GF-D8 (cell line): ENCODE results near the gene AKAP8.

ENCODE experiments used
- DNase-seq: peaks from one replicate; lab custom pipeline; 2025; lab: John Stamatoyannopoulos, UW

The AKAP8 gene

GRCh38 chr19:15332311-15332996, 47.1 kb downstream of the AKAP8 start, which contains the start of gene BRD4:
Gene BRD4, minus strand, starts transcription at chr19:15332539. Its CDS starts 59,440 bp downstream, at chr19:15273099.
- peak; percentile 11 for DNase-seq

DNA sequence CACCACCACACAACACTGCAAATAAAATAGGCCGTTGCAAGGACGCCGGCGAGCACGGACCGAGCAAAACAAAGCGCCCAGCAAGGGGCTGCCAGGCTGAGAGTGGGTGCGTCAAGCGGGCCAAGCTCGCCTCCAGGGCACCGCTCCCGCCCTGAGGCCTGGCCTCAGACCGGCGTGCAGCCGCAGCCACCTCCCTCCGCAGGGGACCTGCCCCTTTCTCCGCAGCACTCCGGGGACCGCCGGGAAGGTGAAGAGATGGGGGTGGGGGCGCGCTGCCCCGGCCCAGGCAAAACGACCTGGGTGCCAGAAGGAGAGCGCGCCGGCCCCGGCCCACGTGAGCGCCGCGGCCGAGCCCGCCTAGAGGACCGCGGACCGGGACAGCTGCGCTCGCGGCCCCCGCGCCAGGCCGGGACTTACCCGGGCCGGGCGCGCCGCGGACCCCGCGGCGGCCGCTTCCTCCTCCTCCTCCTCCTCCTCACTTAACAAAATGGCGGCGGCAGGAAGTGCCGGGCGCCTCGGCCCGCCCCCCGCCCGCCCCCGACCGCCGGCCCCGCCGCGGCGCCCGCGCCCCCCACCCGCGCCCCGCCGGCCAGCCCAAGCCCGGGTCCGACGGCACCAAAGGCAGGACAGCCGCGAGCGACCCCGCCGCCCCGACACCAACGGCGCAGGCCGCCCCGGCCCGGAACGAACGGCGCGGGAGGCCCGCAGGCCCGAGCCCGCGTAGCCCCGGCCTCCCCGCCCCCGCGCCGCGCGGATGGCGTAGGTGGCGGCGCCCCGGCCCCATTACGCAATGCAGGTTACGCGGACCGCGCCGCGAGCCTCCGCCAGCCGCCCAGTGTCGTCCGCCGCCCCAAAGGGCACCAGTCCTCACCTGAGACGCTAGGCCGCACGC, 47.9 kb downstream of the AKAP8 start:
- DNase-seq, result peak; percentile 11

GRCh38 chr19:15330801-15331418, 48.7 kb downstream of the AKAP8 start:
- DNase-seq, result no peak

- no peak for DNase-seq
Observed at GRCh38 chr19:15328312-15328711, 51.3 kb downstream of the AKAP8 start.

- DNase-seq, result no peak
Observed at GRCh38 chr19:15324791-15325519, 54.6 kb downstream of the AKAP8 start.

GRCh38 chr19:15323496-15324235, 55.9 kb downstream of the AKAP8 start:
- DNase-seq, result no peak

- no peak for DNase-seq
Observed at GRCh38 chr19:15321739-15322138, 57.8 kb downstream of the AKAP8 start.

DNA sequence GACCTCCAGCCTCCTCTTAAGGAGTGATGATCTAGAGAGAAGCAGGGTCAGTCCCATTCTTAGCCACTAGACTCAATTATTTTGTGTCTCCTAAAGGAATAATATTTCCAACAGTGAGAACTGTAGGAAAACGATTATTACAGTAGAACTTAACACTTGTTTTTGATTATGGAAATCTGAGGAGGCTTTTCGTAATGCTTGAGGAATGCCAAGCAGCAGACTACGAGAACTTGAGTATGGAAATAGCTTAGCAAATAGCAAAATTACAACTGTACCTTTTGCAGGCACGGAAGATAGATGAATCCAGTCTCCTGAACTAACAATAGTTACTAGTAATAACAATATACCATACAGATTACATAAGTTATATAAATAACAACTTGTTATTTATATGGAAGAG, 59.5 kb downstream of the AKAP8 start:
- no peak for DNase-seq

DNA sequence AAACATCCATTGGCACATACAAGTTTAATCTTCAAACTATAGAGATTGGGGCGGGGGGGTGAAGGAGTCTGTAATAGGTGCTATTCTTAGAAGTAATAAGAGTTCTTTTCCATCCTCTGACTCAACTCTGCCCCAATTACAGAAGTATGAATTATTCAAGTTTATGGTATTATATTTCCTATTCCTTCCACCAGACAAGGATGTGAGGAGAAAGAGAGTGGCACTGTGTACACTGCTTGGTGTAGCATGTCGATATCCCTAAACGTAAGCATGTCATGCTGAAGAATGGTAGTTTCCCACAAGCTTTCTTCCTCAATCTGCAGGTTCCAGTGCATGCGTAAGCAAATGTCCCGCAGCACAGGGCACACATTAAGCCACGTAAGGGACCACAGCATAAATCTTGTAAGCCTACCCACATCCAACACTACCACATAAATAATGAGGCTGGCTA, 61.3 kb downstream of the AKAP8 start:
- no peak for DNase-seq

DNA sequence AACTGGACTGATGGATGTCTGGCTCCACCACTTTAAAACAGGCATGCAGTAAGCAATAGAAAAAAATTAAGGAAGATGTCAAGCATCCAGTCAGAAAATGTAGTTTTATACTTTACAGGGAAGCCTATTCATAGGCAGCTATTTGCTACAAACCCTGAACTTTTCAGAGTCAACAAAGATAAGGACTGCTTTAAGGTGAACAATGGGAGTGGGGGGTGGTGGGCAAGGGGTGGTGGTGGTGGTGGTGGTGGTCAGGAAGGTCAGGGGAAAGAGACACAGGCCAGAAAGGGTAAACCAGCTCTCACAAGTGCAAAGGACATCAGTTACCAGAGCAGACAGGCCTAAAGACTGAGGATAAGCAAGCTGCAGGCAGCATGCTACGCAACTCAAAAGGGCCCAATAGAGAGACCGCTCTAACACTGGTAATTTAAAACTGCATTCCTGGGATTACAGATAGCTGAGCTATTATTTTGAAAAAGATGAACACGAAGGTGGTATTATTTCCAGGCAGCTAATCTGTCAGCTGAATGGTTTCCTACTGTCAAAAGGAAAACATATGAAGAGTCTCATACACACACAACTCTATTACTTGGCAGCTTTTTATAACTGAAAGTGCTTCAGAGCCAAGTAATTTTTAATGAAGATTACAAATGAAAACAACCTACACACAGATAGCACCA, 62.1 kb downstream of the AKAP8 start:
- no peak for DNase-seq

DNA sequence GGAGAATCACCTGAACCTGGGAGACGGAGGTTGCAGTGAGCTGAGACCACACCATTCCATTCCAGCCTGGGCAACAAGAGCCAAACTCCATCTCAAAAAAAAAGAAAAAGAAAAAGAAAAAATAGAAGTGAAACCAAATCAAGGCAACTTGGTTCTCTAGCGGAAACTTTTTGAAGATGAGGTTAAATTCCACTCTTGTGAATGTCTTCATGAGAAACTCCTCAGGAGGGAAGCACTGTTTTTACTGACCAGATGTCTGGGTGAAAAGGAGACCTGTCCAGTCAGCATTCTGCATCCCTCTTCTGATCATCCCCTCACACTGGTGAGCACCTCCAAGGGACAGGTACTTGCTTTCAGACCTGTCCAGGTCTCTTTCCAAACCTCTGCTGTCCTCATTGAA, 63.1 kb downstream of the AKAP8 start:
- DNase-seq, result no peak

- no peak for DNase-seq
Observed at GRCh38 chr19:15315101-15315500, 64.5 kb downstream of the AKAP8 start.

GRCh38 chr19:15313649-15314279, 65.8 kb downstream of the AKAP8 start:
- DNase-seq, result no peak

- no peak for DNase-seq
Observed at GRCh38 chr19:15307169-15307568, 72.4 kb downstream of the AKAP8 start.

DNA sequence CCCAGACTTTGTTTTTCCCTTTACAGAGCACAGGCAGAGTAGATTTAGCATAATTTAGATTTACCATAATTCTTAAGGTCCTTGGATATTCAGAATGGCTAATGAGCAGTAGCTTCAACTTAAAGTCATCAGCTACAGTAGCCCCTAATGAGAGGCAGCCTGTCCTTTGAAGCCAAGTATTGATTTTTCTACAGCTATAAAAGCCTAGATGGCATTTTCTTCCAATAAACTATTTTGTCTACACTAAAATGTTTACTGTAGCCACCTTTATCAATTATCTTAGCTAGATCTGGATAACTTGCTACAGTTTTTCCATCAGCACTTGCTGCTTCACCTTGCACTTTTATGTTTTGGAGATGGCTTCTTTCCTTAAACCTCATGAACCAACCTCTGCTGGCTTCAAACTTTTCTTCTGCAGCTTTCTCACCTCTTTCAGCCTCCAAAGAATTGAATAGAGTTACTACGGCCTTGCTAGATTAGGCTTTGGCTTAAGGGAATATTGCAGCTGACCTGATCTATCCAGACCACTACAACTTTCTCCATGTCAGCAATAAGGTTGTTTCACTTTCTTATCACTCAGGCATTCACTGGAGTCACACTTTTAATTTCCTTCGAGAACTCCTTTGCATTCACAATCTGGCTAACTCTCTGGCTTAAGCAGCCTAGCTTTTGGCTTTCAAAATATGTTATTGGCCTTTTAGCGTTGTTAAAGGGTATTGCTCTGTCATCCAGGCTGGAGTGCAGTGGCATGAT, 73.8 kb downstream of the AKAP8 start:
- DNase-seq, result no peak

- no peak for DNase-seq
Observed at GRCh38 chr19:15304140-15304705, 75.4 kb downstream of the AKAP8 start.
